Astrocyte (in vitro differentiated cells and primary cell): ENCODE data around the gene PLA2G4A. TPM values are rescaled to one million over a fixed set of nuclear protein-coding genes. Genes with fewer than 3 reads are reported as not detected.

Experiments used
- DNase-seq: peaks from one replicate; pipeline ENCODE4 v3.0.0-alpha.2; 2010; ENCODE audit warnings: low read depth
- FAIRE-seq: peaks from 2 replicates; lab custom pipeline; 2011; peaks lifted over from hg19 to GRCh38; lab: Jason Lieb, UNC
- H2AFZ ChIP-seq: 2 replicates; pipeline ENCODE4 v1.6.0; 2012; ENCODE audit warnings: low read depth, low read length, inconsistent platforms
- H3K27ac ChIP-seq: 2 replicates; pipeline ENCODE4 v1.5.1; 2011; ENCODE audit warnings: low read depth, low read length, inconsistent platforms
- H3K27me3 ChIP-seq: 2 replicates; pipeline ENCODE4 v1.6.0; 2011; ENCODE audit warnings: low read length, inconsistent platforms; ENCODE audit not compliant: insufficient read depth
- H3K36me3 ChIP-seq: 2 replicates; pipeline ENCODE4 v1.5.1; 2011; ENCODE audit warnings: low read length, inconsistent platforms; ENCODE audit not compliant: insufficient read depth
- H3K4me1 ChIP-seq: 2 replicates; pipeline ENCODE4 v1.5.1; 2011; ENCODE audit warnings: low read length, inconsistent platforms; ENCODE audit not compliant: insufficient read depth
- H3K4me2 ChIP-seq: 2 replicates; pipeline ENCODE4 v1.6.0; 2012; ENCODE audit warnings: low read length, inconsistent platforms
- H3K4me3 ChIP-seq: 2 replicates; pipeline ENCODE4 v1.5.1; 2011; ENCODE audit warnings: low read depth, mild to moderate bottlenecking, low read length, inconsistent platforms; ENCODE audit not compliant: insufficient read depth
- H3K79me2 ChIP-seq: 2 replicates; pipeline ENCODE4 v1.6.0; 2012; ENCODE audit warnings: mild to moderate bottlenecking, low read length, inconsistent platforms; ENCODE audit not compliant: insufficient read depth
- H3K9ac ChIP-seq: 2 replicates; pipeline ENCODE4 v1.6.0; 2012; ENCODE audit warnings: mild to moderate bottlenecking, low read length, inconsistent platforms
- H3K9me3 ChIP-seq: 2 replicates; pipeline ENCODE4 v1.5.1; 2012; ENCODE audit warnings: low read depth, mild to moderate bottlenecking, low read length, inconsistent platforms; ENCODE audit not compliant: insufficient read depth
- H4K20me1 ChIP-seq: 2 replicates; pipeline ENCODE4 v1.6.0; 2012; ENCODE audit warnings: low read length, inconsistent platforms; ENCODE audit not compliant: insufficient read depth
- H3K27ac Mint-ChIP-seq: one replicate; pipeline ENCODE4 v1.8.0; 2021; ENCODE audit warnings: mild to moderate bottlenecking, mixed read lengths; ENCODE audit not compliant: unreplicated experiment
- H3K27me3 Mint-ChIP-seq: one replicate; pipeline ENCODE4 v1.8.0; 2021; ENCODE audit warnings: low read depth, mixed read lengths; ENCODE audit not compliant: unreplicated experiment
- H3K36me3 Mint-ChIP-seq: one replicate; pipeline ENCODE4 v1.8.0; 2021; ENCODE audit warnings: low read depth, mixed read lengths; ENCODE audit not compliant: unreplicated experiment
- H3K4me1 Mint-ChIP-seq: one replicate; pipeline ENCODE4 v1.8.0; 2021; ENCODE audit warnings: low read depth, mixed read lengths; ENCODE audit not compliant: unreplicated experiment
- H3K4me3 Mint-ChIP-seq: one replicate; pipeline ENCODE4 v1.8.0; 2021; ENCODE audit warnings: mild to moderate bottlenecking, moderate library complexity, mixed read lengths; ENCODE audit not compliant: unreplicated experiment
- H3K9me3 Mint-ChIP-seq: one replicate; pipeline ENCODE4 v1.8.0; 2021; ENCODE audit warnings: mild to moderate bottlenecking, mixed read lengths; ENCODE audit not compliant: unreplicated experiment
- CTCF ChIP-seq: IDR thresholded peaks from 2 replicates; pipeline ENCODE4 v1.5.1; 2011; ENCODE audit warnings: low read depth, mild to moderate bottlenecking, inconsistent platforms, low read length, moderate library complexity; ENCODE audit not compliant: insufficient read depth
- EZH2 ChIP-seq: IDR thresholded peaks from 2 replicates; pipeline ENCODE4 v1.6.1; 2012; ENCODE audit warnings: mild to moderate bottlenecking, low read length, inconsistent platforms; ENCODE audit not compliant: insufficient read depth
- total RNA-seq: library from RNA; stranded (reverse); gene quantifications from 2 replicates; pipeline ENCODE4 v1.2.1, GENCODE V29; 2021

PLA2G4A gene
- total RNA-seq, 1 donor from 2014 or later, result 1.4 TPM

- Histone ChIP-seq H3K79me2 (no peaks in the 10 kb centered on the region), H3K4me3 (no peak overlapping the region), H3K9me3 (no peaks in the 10 kb centered on the region), H3K36me3 (no peaks in the 10 kb centered on the region), H2AFZ (no peak overlapping the region), H3K4me1 (peaks cover 12% of the 10 kb centered on the region), H3K27ac (peak overlapping the region; percentile 51), H4K20me1 (no peaks in the 10 kb centered on the region), H3K9ac (no peak overlapping the region), H3K27me3 (no peaks in the 10 kb centered on the region), H3K4me2 (peak overlapping the region; percentile 3)
- Mint-ChIP-seq H3K4me1 (no peaks in the 10 kb centered on the region), H3K4me3 (no peak overlapping the region), H3K36me3 (no peaks in the 10 kb centered on the region), H3K27me3 (no peaks in the 10 kb centered on the region), H3K9me3 (no peaks in the 10 kb centered on the region), H3K27ac (no peak overlapping the region)
- no peak for TF ChIP-seq EZH2
- TF ChIP-seq CTCF, result no peak
- peak; percentile 98 for FAIRE-seq
- DNase-seq, result peak; percentile 65
These were observed 139.1 kb downstream of the PLA2G4A start for GRCh38 chr1:186967656-186968394.

- H3K4me1 Mint-ChIP-seq, result peaks cover 3% of the 10 kb centered on the region
- no peaks in the 10 kb centered on the region for H3K27me3 ChIP-seq
- H3K4me3 Mint-ChIP-seq, result no peak overlapping the region
- H3K9me3 Mint-ChIP-seq, result no peaks in the 10 kb centered on the region
- no peak overlapping the region for H3K4me3 ChIP-seq
- peak overlapping the region; percentile 66 for H3K4me2 ChIP-seq
- H3K27ac ChIP-seq, result peak overlapping the region; percentile 96
- peak overlapping the region; percentile 81 for H3K9ac ChIP-seq
- peaks cover 10% of the 10 kb centered on the region for H3K4me1 ChIP-seq
- no peak overlapping the region for H2AFZ ChIP-seq
- no peak for TF ChIP-seq CTCF
- no peak for TF ChIP-seq EZH2
- H3K36me3 ChIP-seq, result no peaks in the 10 kb centered on the region
- peak; percentile 83 for FAIRE-seq
- no peaks in the 10 kb centered on the region for H3K79me2 ChIP-seq
- H3K36me3 Mint-ChIP-seq, result no peaks in the 10 kb centered on the region
- H3K27me3 Mint-ChIP-seq, result no peaks in the 10 kb centered on the region
- H4K20me1 ChIP-seq, result no peaks in the 10 kb centered on the region
- H3K9me3 ChIP-seq, result no peaks in the 10 kb centered on the region
- H3K27ac Mint-ChIP-seq, result no peak overlapping the region
- peak; percentile 97 for DNase-seq
These were observed 146.0 kb downstream of the PLA2G4A start for GRCh38 chr1:186974774-186975181.

- Mint-ChIP-seq H3K27ac (no peak overlapping the region), H3K4me3 (no peak overlapping the region), H3K9me3 (no peaks in the 10 kb centered on the region), H3K27me3 (no peaks in the 10 kb centered on the region), H3K4me1 (peaks cover 3% of the 10 kb centered on the region), H3K36me3 (no peaks in the 10 kb centered on the region)
- DNase-seq, result no peak
- Histone ChIP-seq H3K4me2 (peak overlapping the region; percentile 66), H3K9me3 (no peaks in the 10 kb centered on the region), H3K9ac (peak overlapping the region; percentile 81), H3K4me1 (peaks cover 10% of the 10 kb centered on the region), H3K4me3 (no peak overlapping the region), H3K27me3 (no peaks in the 10 kb centered on the region), H3K79me2 (no peaks in the 10 kb centered on the region), H4K20me1 (no peaks in the 10 kb centered on the region), H3K27ac (peak overlapping the region; percentile 96), H3K36me3 (no peaks in the 10 kb centered on the region), H2AFZ (no peak overlapping the region)
- FAIRE-seq, result peak; percentile 64
- TF ChIP-seq CTCF (no peak), EZH2 (no peak)
These were observed 146.5 kb downstream of the PLA2G4A start for GRCh38 chr1:186975220-186975619.
